Measurements from ENCODE around the gene MRM2.

The MRM2 gene

GRCh38 chr7:2257046-2257551 lies 15.1 kb upstream of the MRM2 start:
- Histone ChIP-seq H3K27ac (no peak overlapping the region), H3K36me3 (peaks cover 47% of the 10 kb centered on the region), H3K27me3 (ENCODE audit: insufficient read depth, low read depth, severe bottlenecking) (no peaks in the 10 kb centered on the region), H3K9me3 (ENCODE audit: severe bottlenecking) (no peaks in the 10 kb centered on the region), H3K4me3 (ENCODE audit: low read depth, low read length) (no peak overlapping the region)
- TF ChIP-seq CTCF (IDR thresholded peaks at IDR 0.05; ENCODE audit: low read depth, low read length) = no peak
- DNase-seq = no peak

GRCh38 chr7:2256306-2257045 lies 14.5 kb upstream of the MRM2 start:
- no peak for TF ChIP-seq CTCF (IDR thresholded peaks at IDR 0.05; ENCODE audit: low read depth, low read length)
- H3K36me3 ChIP-seq = peaks cover 47% of the 10 kb centered on the region
- no peak overlapping the region for H3K4me3 ChIP-seq (ENCODE audit: low read depth, low read length)
- H3K9me3 ChIP-seq (ENCODE audit: severe bottlenecking) = no peaks in the 10 kb centered on the region
- no peak for DNase-seq
- H3K27me3 ChIP-seq (ENCODE audit: insufficient read depth, low read depth, severe bottlenecking) = no peaks in the 10 kb centered on the region
- no peak overlapping the region for H3K27ac ChIP-seq

- no peak for DNase-seq
- peaks cover 48% of the 10 kb centered on the region for H3K36me3 ChIP-seq
- no peak for TF ChIP-seq CTCF (IDR thresholded peaks at IDR 0.05; ENCODE audit: low read depth, low read length)
- no peak overlapping the region for H3K27ac ChIP-seq
- H3K27me3 ChIP-seq (ENCODE audit: insufficient read depth, low read depth, severe bottlenecking) = no peaks in the 10 kb centered on the region
- no peak overlapping the region for H3K4me3 ChIP-seq (ENCODE audit: low read depth, low read length)
- H3K9me3 ChIP-seq (ENCODE audit: severe bottlenecking) = no peaks in the 10 kb centered on the region
Observed at GRCh38 chr7:2255145-2256139, 13.4 kb upstream of the MRM2 start.

GRCh38 chr7:2254429-2255144 lies 12.6 kb upstream of the MRM2 start:
- no peak overlapping the region for H3K27ac ChIP-seq

More at GRCh38 chr7:2254429-2255144, 12.6 kb upstream of the MRM2 start:
- Histone ChIP-seq H3K36me3 (peaks cover 47% of the 10 kb centered on the region), H3K9me3 (ENCODE audit: severe bottlenecking) (no peaks in the 10 kb centered on the region), H3K27me3 (ENCODE audit: insufficient read depth, low read depth, severe bottlenecking) (no peaks in the 10 kb centered on the region), H3K4me3 (ENCODE audit: low read depth, low read length) (no peak overlapping the region)
- TF ChIP-seq CTCF (IDR thresholded peaks at IDR 0.05; ENCODE audit: low read depth, low read length) = no peak
- DNase-seq = no peak

All from WERI-Rb-1 (cell line).